Left cardiac atrium (tissue), 4 donors: ENCODE measurements around the gene SNX1. TPM values are rescaled to one million over a fixed set of nuclear protein-coding genes. Genes with fewer than 3 reads are reported as not detected.
"Not testable (repeated sequence)": the region's sequence is repeated elsewhere in the genome, so short reads cannot be mapped to it uniquely, and the experiment has no call there.

Experiments used
- ATAC-seq, 2 donors: fragments of 200-7000 bp; cut with Tn5 transposase; one replicate each; pipeline ENCODE4 v1.9.1; 2020; ENCODE audit warnings: mild to moderate bottlenecking in 2 of 2, moderate library complexity in 2 of 2
- DNase-seq: peaks from one replicate; pipeline ENCODE4 v3.0.0-alpha.2; 2020
- intact Hi-C, 2 donors: fragments of 100-400 bp; cut with DNase I; formaldehyde crosslinking; loops; one replicate each; pipeline versions ENCODE4 v1.14.1 to v1.15.1; 2022 to 2023
- total RNA-seq, 2 donors: library from RNA; stranded (reverse); fragmentation: NEBNext Ultra II Directional; extraction: Animal tissue kit (Norgen Biotek cat#: 25700); gene quantifications; one replicate each; pipeline ENCODE4 v1.2.1, GENCODE V29; 2021
- donor health status: DM: no; HTN: yes; CAD: no.
- donor health status: DM: no; HTN: yes; CAD: no; lungs with severe emphysema.
- donor health status: DM: yes; HTN: yes; CAD: no.
- donor health status: Dilated cardiomyopathy.

SNX1 gene
- total RNA-seq, 2 donors from 2014 or later = 92.7 to 108 TPM

- ATAC-seq = peak; percentile 75 to 84
- intact Hi-C loops = no loop called here
- DNase-seq = peak; percentile 58
These were observed 24.6 kb upstream of the SNX1 start for GRCh38 chr15:64070965-64071851.

DNA sequence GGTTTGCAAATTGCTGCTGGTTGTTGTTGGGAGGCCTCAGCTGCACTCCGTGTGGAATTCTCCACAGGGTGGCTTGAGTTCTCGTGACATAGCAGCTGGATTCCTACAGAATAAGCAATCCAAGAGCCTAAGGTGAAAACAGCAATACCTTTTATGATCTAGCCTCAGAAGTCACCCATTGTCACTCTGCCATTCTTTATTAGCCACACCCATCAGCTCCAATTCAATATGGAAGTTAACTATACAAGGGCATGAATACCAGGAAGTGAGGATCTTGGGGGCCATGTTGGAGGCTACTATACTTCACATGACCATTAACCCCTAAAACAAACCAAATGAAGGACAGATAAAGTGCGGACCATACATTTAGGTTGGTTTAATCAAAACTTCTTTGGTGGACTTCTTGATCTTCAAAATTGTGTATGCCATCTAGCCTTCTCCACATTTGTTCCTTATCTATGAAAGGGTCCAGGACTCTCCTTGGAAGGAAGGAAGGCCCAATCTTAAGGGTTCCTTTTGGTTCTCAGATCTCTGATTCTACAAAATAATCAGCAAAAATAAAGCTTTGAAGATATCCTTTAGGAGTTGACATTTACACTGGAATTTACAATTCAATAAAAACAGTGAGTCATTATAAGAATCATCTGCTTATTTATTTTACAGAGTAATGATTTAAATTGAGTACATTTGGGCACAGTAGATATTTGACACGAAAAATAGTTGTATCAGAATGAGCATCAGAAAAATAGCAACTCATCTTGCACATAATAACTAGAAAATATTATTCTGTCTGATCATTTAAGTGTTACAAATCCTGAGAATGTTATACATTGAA, 23.6 kb upstream of the SNX1 start:
- intact Hi-C loops = no loop called here
- ATAC-seq (peak in 1 of 2 donors; percentile 1), DNase-seq (no peak)

DNA sequence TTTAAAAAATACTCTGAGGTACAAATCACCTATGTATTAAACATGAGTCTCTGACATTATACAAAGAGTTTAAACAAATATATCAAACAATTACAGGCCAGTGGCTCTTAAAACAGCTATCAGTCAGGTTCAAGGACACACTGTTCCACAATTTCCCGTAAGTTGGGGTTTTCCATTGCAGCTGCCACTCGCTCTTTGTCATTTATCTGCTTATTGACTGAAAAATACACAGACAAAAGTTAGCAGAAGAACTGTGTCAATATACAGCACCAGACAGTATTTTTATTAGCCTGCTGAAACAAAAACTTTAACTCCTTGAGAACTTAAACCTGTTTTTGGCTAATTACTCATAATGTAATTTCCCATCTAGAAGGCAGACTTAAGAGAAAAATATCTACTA, 23.0 kb upstream of the SNX1 start:
- DNase-seq (no peak), ATAC-seq (no peak)
- intact Hi-C loops = no loop called here

DNA sequence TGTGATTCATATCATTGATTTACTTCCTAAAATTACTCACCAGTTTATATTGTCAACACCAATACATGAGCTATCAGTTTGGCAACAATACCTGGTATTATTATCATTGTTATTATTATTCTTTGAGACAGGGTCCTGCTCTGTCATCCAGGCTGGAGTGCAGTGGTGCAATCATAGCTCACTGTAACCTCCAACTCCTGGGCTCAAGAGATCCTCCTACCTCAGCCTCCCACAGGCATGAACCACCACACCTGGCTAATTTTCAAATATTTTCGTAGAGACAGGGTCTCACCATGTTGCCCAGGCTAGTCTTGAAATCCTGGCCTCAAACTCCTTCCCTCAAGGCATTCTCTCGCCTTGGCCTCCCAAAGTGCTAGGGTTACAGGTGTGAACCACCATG, 22.3 kb upstream of the SNX1 start:
- ATAC-seq, DNase-seq, intact Hi-C loops: not testable (repeated sequence)

GRCh38 chr15:64082757-64083156, 13.0 kb upstream of the SNX1 start:
- intact Hi-C loops = no loop called here

GRCh38 chr15:64089543-64090280, 6.1 kb upstream of the SNX1 start:
- DNase-seq = no peak
- intact Hi-C loops = loop anchor here in 1 of 2 donors (10.0 kb wide), 1 partner anchor 65 kb away; the partner anchor contains the start of gene SNX22
- ATAC-seq = peak in 1 of 2 donors; percentile 10

More at GRCh38 chr15:64082757-64083156, 13.0 kb upstream of the SNX1 start:
- ATAC-seq (no peak), DNase-seq (no peak)

DNA sequence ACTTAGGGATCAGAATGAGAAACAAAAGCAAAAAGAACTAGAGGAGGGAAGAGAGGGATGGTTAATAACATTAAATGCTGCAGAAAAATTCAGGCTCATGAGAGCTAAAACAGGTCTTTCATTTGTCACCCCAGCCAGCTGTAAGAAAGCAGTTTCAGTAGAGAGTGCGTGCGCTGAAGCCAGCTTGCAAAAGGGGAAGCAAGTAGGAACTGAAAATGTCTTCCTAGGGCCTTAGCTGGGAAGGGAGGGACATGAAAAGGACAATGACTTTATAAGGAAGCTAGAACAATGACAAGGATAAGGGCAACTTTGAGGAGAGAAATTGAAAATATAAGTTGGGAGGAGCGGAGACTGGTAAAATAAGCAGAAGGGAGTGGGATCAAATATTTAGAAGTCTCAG, 5.3 kb upstream of the SNX1 start:
- ATAC-seq (no peak), DNase-seq (no peak)
- intact Hi-C loops = loop anchor here in 1 of 2 donors (10.0 kb wide), 1 partner anchor 64 kb away; the partner anchor contains the start of gene SNX22

DNA sequence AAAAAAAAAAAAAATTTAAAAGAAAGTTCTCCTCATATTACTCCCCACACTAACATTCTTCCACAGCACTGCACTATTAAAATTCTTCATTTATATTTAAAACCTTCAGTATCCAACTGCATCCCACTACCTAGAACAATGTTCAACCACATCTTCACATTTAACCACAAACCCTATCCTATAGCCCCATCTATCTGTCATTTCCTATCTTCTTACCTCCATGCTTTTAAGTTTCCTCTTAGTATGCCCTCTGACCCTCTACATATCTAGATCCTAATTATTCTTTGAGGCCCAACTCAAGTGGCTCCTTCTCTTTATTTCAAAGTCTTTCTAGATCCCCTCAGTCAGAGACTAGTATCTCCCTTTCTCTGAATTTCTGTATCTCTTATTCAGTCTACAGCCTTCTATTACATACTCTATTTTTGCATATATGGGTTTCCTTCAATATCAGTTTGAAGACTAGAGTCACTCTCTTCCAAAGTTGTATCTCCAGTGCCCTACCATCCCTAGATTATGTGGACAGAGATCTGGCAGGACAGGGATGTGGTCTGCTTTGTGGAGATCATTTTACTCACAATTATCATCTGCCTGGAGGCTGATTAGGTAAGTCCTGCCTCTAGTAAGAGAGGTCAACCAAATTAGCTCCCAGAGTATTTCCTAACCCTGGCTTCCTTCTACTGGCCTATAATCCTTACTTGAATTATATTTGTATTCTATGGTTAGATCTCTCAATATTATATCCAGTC, 3.5 kb upstream of the SNX1 start:
- intact Hi-C loops = loop anchor here in 1 of 2 donors (10.0 kb wide), 1 partner anchor 63 kb away; the partner anchor contains the start of gene SNX22
- DNase-seq (no peak), ATAC-seq (no peak)

- intact Hi-C loops = loop anchor here in 1 of 2 donors (10.0 kb wide), 1 partner anchor 62 kb away; the partner anchor contains the start of gene SNX22
- DNase-seq = peak; percentile 58
- peak; percentile 12 to 20 for ATAC-seq
These were observed 2.7 kb upstream of the SNX1 start for GRCh38 chr15:64092864-64093626.

DNA sequence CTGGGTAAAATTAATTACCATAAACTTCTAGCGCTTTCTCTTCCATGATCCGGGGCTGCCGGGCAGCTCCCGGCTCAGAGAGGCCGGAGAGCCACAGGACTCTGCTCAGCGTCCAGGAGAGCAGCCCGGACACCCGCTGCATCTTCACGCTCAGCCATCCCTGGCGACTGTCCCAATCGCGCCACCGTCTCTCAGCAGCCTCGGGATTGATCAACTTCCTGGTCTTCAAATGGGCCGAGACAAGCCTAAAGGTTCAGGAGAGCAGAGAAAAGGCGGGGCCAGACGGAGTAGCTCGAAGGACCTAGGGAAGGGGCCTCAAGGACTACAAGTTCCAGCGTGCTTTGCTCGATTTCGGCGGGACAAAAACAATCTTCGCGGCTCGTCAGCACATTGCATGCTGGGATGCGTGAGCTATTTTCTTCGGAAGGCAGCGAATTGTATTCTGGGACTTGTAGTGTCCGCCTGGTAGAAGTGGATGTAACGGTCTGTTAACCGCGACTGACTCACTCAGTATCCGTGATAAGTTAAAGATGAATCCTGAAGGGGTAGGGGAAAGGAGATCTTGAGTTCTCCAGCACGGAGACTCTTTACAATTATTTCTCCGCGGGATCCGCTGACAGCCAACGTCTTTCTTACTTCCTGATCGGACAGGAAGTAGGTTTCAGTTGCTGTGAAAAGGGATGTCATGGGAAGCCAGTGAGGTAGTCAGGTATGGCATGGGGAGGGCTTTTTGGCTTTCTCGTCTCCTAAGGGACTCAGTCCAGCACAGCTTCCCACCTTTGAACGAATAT, 2.0 kb upstream of the SNX1 start, which contains the start of gene CIAO2A:
Gene CIAO2A (minus strand): TSS at position 212 of the 791 bp plus-strand sequence. CDS start 70 bp downstream, at position 142.
- ATAC-seq = peak; percentile 85 to 89
- DNase-seq = peak; percentile 96
- intact Hi-C loops = loop anchor here (2.0 to 10.0 kb wide), 2 partner anchors 57 to 61 kb away; partner anchors contain the start of gene SNX22 (in 2 of the 2)

- intact Hi-C loops = loop anchor here (2.0 to 10.0 kb wide), 2 partner anchors 55 to 59 kb away; partner anchors contain the start of gene SNX22 (in 2 of the 2)
- DNase-seq = no peak
- no peak for ATAC-seq
These were observed 369 bp upstream of the SNX1 start for GRCh38 chr15:64095431-64095794.

DNA sequence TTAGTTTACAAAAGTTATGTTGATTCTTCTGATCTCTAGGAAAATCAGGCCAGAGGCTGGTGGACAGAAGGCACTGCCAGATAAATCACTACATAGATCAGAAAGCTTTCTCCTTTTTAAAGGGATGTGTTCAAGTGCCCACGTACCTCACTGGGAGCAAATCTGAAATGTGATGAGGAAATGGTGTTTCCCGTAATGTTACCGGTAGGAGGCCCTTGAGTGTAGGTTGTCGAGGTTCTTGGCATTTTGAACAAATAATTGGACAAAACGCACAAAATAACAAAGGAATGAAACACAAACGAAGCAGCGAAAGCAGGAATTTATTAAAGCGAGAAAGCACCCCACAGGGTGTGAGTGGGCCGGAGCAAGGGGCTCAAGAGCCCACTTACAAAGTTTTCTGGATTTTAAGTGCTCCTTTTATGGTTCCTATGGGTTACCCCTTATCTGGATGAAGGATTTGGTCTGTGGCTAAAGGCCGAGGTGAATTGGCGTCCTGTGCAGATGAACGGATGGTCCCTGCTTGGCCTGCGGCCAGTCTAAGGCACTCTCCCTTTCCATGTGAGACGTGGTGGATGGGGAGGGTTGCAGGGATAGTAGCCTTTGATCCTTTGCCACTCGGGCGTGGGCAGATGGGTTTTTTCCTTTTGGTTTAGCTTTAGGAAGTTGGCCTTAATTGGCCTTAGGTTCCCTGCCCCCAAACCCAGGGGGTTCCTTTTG, 1.0 kb downstream of the SNX1 start:
- DNase-seq (no peak), ATAC-seq (no peak)
- intact Hi-C loops = loop anchor here in 1 of 2 donors (10.0 kb wide), 1 partner anchor 58 kb away; the partner anchor contains the start of gene SNX22

DNA sequence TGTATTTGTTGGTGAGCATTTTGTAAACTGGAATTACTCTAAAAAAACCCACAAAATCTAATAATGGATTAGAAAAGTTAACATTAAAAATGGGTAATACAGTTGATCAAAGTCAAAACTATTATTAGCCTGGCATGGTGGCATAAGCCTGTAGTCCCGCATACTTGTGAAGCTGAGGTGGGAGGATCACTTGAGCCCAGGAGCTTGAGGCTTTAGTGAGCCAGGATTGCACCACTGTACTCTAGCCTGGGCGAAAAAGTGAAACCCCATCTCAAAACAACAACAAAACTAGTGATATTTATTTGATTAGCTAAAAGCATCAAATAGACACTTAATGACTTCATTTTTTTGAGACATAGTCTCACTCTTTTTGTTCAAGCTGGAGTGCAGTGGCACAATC, 3.6 kb downstream of the SNX1 start:
- intact Hi-C loops = loop anchor here in 1 of 2 donors (10.0 kb wide), 1 partner anchor 55 kb away; the partner anchor contains the start of gene SNX22
- DNase-seq (no peak), ATAC-seq (no peak)

GRCh38 chr15:64100958-64101357, 5.2 kb downstream of the SNX1 start:
- intact Hi-C loops = no loop called here
- no peak for ATAC-seq
- DNase-seq = no peak

DNA sequence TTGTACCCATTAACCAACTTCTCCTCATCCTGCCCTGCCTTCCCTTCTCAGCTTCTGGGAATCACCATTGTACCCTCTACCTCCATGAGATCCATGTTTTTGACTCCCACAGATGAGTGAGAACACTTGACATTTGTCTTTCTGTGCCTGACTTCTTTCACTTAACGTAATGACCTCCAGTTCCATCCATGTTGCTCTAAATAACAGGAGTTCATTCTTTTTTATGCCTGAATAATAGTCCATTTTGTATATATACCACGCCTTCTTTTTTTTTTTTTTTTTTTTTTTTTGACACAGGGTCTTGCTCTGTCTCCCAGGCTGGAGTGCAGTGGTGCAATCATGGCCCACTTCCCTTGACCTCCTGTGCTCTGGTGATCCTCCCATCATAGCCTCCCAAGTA, 6.7 kb downstream of the SNX1 start:
- intact Hi-C loops = no loop called here
- ATAC-seq (no peak), DNase-seq (no peak)
